Measurements from ENCODE around the gene PSD2.

The PSD2 gene

DNA sequence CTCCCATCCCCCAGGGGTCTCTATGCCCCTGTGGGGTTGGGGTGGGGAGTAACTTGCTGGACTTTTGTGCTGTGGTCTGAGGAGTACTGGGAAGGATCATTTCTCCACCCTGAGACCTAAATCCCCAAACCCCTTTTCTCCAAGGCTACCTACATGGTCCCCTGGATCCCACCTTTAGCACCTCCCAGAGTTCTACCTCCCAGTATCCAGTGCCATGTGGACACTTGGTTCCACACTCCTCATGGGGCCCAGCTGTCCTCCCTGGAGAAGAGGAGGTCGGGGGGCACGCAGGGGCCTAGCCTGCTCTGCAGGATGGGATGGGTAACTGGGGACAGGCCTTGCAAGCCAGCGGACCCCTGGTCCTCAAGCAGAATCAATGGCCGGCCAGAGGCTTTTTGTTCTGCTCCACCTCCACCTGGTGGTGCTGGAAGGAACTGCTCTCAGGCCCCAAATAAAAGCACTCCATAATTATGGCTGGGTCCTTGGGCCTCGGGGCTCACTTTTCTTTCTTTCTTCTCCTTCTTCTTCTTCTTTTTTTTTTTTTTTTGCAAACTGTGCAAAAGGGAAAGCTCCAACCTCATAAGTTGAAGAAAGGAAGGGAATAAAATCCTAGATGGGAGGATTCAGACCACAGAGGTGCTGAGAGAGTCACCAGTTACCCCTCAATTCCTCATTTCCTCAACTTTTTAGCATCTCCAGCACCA, 68.4 kb downstream of the PSD2 start:
- H3K27ac ChIP-seq (ENCODE audit: low read depth, low read length): peak overlapping the region; percentile 37
- H3K9ac ChIP-seq (ENCODE audit: low read length): no peak overlapping the region
- no peak overlapping the region for H3K4me3 ChIP-seq (ENCODE audit: low read length)
- no peaks in the 10 kb centered on the region for H3K27me3 ChIP-seq (ENCODE audit: control insufficient read depth, insufficient read depth, low read length)
- H3K36me3 ChIP-seq (ENCODE audit: control insufficient read depth, insufficient read depth, low read length): no peaks in the 10 kb centered on the region
- peaks cover 7% of the 10 kb centered on the region for H3K4me1 ChIP-seq (ENCODE audit: control insufficient read depth, insufficient read depth, low read length)

GRCh38 chr5:139864716-139865483, 69.3 kb downstream of the PSD2 start:
- Histone ChIP-seq H3K4me3 (ENCODE audit: low read length) (no peak overlapping the region), H3K27me3 (ENCODE audit: control insufficient read depth, insufficient read depth, low read length) (no peaks in the 10 kb centered on the region), H3K27ac (ENCODE audit: low read depth, low read length) (no peak overlapping the region), H3K9ac (ENCODE audit: low read length) (no peak overlapping the region), H3K4me1 (ENCODE audit: control insufficient read depth, insufficient read depth, low read length) (peaks cover 7% of the 10 kb centered on the region), H3K36me3 (ENCODE audit: control insufficient read depth, insufficient read depth, low read length) (no peaks in the 10 kb centered on the region)

GRCh38 chr5:139867109-139867508, 71.5 kb downstream of the PSD2 start:
- Histone ChIP-seq H3K4me1 (ENCODE audit: control insufficient read depth, insufficient read depth, low read length) (peaks cover 7% of the 10 kb centered on the region), H3K4me3 (ENCODE audit: low read length) (no peak overlapping the region), H3K27ac (ENCODE audit: low read depth, low read length) (no peak overlapping the region), H3K9ac (ENCODE audit: low read length) (no peak overlapping the region), H3K36me3 (ENCODE audit: control insufficient read depth, insufficient read depth, low read length) (no peaks in the 10 kb centered on the region), H3K27me3 (ENCODE audit: control insufficient read depth, insufficient read depth, low read length) (no peaks in the 10 kb centered on the region)

- H3K36me3 ChIP-seq (ENCODE audit: control insufficient read depth, insufficient read depth, low read length): no peaks in the 10 kb centered on the region
- no peak overlapping the region for H3K4me3 ChIP-seq (ENCODE audit: low read length)
- no peaks in the 10 kb centered on the region for H3K27me3 ChIP-seq (ENCODE audit: control insufficient read depth, insufficient read depth, low read length)
- no peak overlapping the region for H3K9ac ChIP-seq (ENCODE audit: low read length)
- peaks cover 7% of the 10 kb centered on the region for H3K4me1 ChIP-seq (ENCODE audit: control insufficient read depth, insufficient read depth, low read length)
- no peak overlapping the region for H3K27ac ChIP-seq (ENCODE audit: low read depth, low read length)
Observed at GRCh38 chr5:139867581-139867980, 72.0 kb downstream of the PSD2 start.

DNA sequence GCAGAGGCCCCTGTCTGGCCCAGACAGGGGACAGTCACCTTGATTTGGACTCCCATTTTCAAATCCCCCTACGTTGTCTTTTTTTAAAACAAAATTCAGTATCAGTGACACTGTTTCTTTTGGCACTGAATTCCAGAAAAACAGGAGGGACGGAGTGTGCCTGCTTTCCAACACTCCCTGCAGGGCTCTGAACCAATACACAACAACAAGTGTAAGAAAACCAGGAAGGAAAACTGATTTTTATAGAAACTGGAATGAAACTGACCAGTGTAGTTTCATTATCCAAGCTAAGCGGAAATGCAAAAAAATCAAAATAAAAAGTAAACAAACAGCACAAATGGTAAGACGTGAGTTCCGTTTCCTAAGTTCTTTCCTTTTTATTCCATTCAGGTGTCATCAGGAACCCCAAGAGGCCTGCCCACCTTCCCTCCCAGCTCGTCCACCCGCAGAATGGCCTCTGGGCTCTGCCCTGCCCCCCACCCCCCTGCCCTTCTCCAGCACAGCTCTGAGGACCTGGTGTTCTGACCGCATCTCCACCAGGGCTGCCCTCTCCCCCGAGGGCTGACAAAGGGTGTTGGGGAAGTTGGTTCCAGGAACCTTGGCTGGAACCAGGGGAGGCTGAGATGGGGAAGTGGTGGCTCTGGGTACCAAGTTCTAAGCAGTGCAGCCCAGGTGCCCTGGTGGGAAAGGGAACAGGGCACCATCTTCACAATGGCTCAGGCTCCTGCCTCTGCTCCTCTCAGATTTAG, 73.6 kb downstream of the PSD2 start:
- Histone ChIP-seq H3K27me3 (ENCODE audit: control insufficient read depth, insufficient read depth, low read length) (no peaks in the 10 kb centered on the region), H3K27ac (ENCODE audit: low read depth, low read length) (no peak overlapping the region), H3K4me3 (ENCODE audit: low read length) (no peak overlapping the region), H3K36me3 (ENCODE audit: control insufficient read depth, insufficient read depth, low read length) (no peaks in the 10 kb centered on the region), H3K4me1 (ENCODE audit: control insufficient read depth, insufficient read depth, low read length) (no peaks in the 10 kb centered on the region), H3K9ac (ENCODE audit: low read length) (no peak overlapping the region)

DNA sequence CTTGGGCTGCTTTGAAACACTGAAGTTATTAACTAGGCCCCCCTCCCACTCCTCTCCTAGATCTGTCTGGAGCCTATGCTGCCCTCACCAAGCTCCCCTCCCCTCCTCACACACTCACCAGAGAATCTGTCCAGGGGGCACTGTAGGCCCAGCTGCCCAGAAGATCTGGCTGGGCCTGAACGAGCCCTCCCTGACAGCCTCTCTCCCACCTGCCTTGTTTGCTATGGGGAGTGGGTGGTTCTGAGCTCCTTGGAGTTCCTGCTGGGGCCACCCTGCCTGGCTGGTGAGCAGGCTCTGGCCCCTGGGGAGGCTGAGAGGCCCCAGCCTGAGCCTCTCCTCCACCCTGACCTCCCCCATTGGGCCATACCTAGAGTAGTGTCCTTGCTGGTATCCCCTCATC, 75.1 kb downstream of the PSD2 start:
- Histone ChIP-seq H3K27ac (ENCODE audit: low read depth, low read length) (no peak overlapping the region), H3K9ac (ENCODE audit: low read length) (no peak overlapping the region), H3K4me1 (ENCODE audit: control insufficient read depth, insufficient read depth, low read length) (no peaks in the 10 kb centered on the region), H3K36me3 (ENCODE audit: control insufficient read depth, insufficient read depth, low read length) (no peaks in the 10 kb centered on the region), H3K27me3 (ENCODE audit: control insufficient read depth, insufficient read depth, low read length) (no peaks in the 10 kb centered on the region), H3K4me3 (ENCODE audit: low read length) (no peak overlapping the region)

DNA sequence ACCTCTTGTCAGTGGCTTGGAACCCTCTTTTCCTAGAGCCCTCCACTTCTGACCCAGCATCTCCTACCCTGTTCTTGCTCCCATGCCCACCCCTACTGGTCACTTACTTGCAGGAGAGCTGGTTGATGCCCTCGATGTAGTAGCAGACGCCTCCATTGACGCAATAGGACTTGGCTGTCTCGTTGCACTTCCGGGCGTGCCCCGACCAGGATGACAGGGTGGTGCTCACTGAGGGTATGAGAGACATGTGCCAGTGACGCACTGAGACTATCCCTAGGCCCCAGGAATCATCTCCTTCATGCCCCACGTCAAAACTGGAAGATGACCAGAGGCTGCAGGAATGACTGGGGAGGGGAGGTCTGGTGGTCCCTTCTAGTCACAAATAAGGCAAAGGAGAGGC, 76.0 kb downstream of the PSD2 start:
- Histone ChIP-seq H3K4me3 (ENCODE audit: low read length) (no peak overlapping the region), H3K27me3 (ENCODE audit: control insufficient read depth, insufficient read depth, low read length) (no peaks in the 10 kb centered on the region), H3K36me3 (ENCODE audit: control insufficient read depth, insufficient read depth, low read length) (no peaks in the 10 kb centered on the region), H3K27ac (ENCODE audit: low read depth, low read length) (no peak overlapping the region), H3K9ac (ENCODE audit: low read length) (no peak overlapping the region), H3K4me1 (ENCODE audit: control insufficient read depth, insufficient read depth, low read length) (no peaks in the 10 kb centered on the region)

DNA sequence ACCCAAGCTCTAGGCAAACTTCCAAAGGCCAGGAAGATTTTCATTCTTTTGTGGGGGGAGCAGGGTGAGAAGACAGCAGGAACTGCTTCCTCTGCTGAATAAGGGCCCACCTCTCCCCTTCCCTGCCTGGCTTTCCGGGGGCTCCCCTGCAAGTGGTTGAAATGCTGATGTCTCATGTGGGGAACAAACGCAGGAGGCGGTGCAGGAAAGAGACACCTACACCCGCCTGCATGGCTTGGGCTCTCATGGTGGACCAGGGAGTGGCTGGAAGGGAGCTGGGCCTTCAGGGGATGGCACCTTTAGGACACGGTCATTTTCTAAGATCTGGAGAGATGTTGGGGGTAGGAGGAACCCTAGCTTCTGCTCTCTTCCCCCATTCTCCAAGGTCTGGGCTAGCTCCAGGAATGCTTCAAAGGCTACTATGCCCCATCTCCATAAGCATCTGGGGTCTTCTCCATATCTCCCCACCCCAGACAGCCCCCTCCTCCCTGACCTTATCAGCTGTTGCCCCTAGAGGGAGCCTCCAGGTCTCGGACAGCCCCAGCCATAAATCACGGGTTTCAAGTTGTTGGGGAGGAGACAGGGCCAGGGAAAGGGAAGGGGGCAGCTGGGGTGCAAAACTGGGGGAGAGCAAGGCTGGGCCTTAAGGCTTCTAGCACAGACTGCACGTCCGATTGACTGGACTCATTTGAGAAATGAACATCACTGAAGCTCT, 76.6 kb downstream of the PSD2 start:
- no peaks in the 10 kb centered on the region for H3K4me1 ChIP-seq (ENCODE audit: control insufficient read depth, insufficient read depth, low read length)
- H3K4me3 ChIP-seq (ENCODE audit: low read length): no peak overlapping the region
- no peaks in the 10 kb centered on the region for H3K27me3 ChIP-seq (ENCODE audit: control insufficient read depth, insufficient read depth, low read length)
- H3K36me3 ChIP-seq (ENCODE audit: control insufficient read depth, insufficient read depth, low read length): no peaks in the 10 kb centered on the region
- H3K9ac ChIP-seq (ENCODE audit: low read length): no peak overlapping the region
- H3K27ac ChIP-seq (ENCODE audit: low read depth, low read length): no peak overlapping the region

- H3K27ac ChIP-seq (ENCODE audit: low read depth, low read length): no peak overlapping the region
- H3K27me3 ChIP-seq (ENCODE audit: control insufficient read depth, insufficient read depth, low read length): no peaks in the 10 kb centered on the region
- no peaks in the 10 kb centered on the region for H3K36me3 ChIP-seq (ENCODE audit: control insufficient read depth, insufficient read depth, low read length)
- no peak overlapping the region for H3K9ac ChIP-seq (ENCODE audit: low read length)
- H3K4me3 ChIP-seq (ENCODE audit: low read length): no peak overlapping the region
- no peaks in the 10 kb centered on the region for H3K4me1 ChIP-seq (ENCODE audit: control insufficient read depth, insufficient read depth, low read length)
Observed at GRCh38 chr5:139872851-139873794, 77.5 kb downstream of the PSD2 start.

- no peaks in the 10 kb centered on the region for H3K36me3 ChIP-seq (ENCODE audit: control insufficient read depth, insufficient read depth, low read length)
- peaks cover 5% of the 10 kb centered on the region for H3K4me1 ChIP-seq (ENCODE audit: control insufficient read depth, insufficient read depth, low read length)
- H3K4me3 ChIP-seq (ENCODE audit: low read length): no peak overlapping the region
- no peaks in the 10 kb centered on the region for H3K27me3 ChIP-seq (ENCODE audit: control insufficient read depth, insufficient read depth, low read length)
- no peak overlapping the region for H3K9ac ChIP-seq (ENCODE audit: low read length)
- H3K27ac ChIP-seq (ENCODE audit: low read depth, low read length): no peak overlapping the region
Observed at GRCh38 chr5:139875957-139876356, 80.3 kb downstream of the PSD2 start.

- Histone ChIP-seq H3K27me3 (ENCODE audit: control insufficient read depth, insufficient read depth, low read length) (no peaks in the 10 kb centered on the region), H3K9ac (ENCODE audit: low read length) (no peak overlapping the region), H3K4me1 (ENCODE audit: control insufficient read depth, insufficient read depth, low read length) (peaks cover 5% of the 10 kb centered on the region), H3K27ac (ENCODE audit: low read depth, low read length) (no peak overlapping the region), H3K4me3 (ENCODE audit: low read length) (no peak overlapping the region), H3K36me3 (ENCODE audit: control insufficient read depth, insufficient read depth, low read length) (no peaks in the 10 kb centered on the region)
Observed at GRCh38 chr5:139877129-139877597, 81.6 kb downstream of the PSD2 start.

Measured in rectal smooth muscle tissue (tissue), 1 donor.